ENCODE measurements around the gene UBE2G2.
"Not testable (repeated sequence)": the region's sequence is repeated elsewhere in the genome, so short reads cannot be mapped to it uniquely, and the experiment has no call there.

The UBE2G2 gene

GRCh38 chr21:44838039-44838895 is 36.6 kb upstream of the UBE2G2 start:
- no peaks in the 10 kb centered on the region for H3K36me3 ChIP-seq
- no peaks in the 10 kb centered on the region for H3K9me3 ChIP-seq (replicated peaks in 1 of 11)
- no peaks in the 10 kb centered on the region for H3K27me3 ChIP-seq
- peaks cover 0 to 8% (median 0%) of the 10 kb centered on the region in 11 experiments; a peak in 2 of 22 replicates for H4K20me1 ChIP-seq
- no peak overlapping the region for H3K27ac ChIP-seq
- no peak overlapping the region for H3K9ac ChIP-seq
- no peak overlapping the region for H3K4me2 ChIP-seq
- no peak for TF ChIP-seq Cebpa-rat (IDR thresholded peaks at IDR 0.05)
- H3K4me3 ChIP-seq: no peak overlapping the region
- H3K4me1 ChIP-seq: peaks cover 7 to 18% (median 9%) of the 10 kb centered on the region in 10 experiments; a peak in 18 of 20 replicates

- Histone ChIP-seq H3K27me3 (no peaks in the 10 kb centered on the region), H3K9me3 (replicated peaks in 1 of 11) (no peaks in the 10 kb centered on the region), H3K9ac (no peak overlapping the region), H3K4me3 (no peak overlapping the region), H3K4me2 (no peak overlapping the region), H3K27ac (no peak overlapping the region), H4K20me1 (peaks cover 0 to 8% (median 0%) of the 10 kb centered on the region in 11 experiments; a peak in 2 of 22 replicates), H3K4me1 (peaks cover 7 to 21% (median 12%) of the 10 kb centered on the region in 10 experiments; a peak in 18 of 20 replicates), H3K36me3 (no peaks in the 10 kb centered on the region)
- TF ChIP-seq Cebpa-rat (IDR thresholded peaks at IDR 0.05): no peak
Observed at GRCh38 chr21:44837537-44837936, 35.9 kb upstream of the UBE2G2 start.

GRCh38 chr21:44836666-44837471 is 35.2 kb upstream of the UBE2G2 start:
- Histone ChIP-seq H3K4me2 (peak overlapping the region; percentile 15 to 58 (median 41); a peak in 19 of 22 replicates), H3K4me1 (peaks cover 10 to 23% (median 15%) of the 10 kb centered on the region in 10 experiments), H3K27me3 (no peaks in the 10 kb centered on the region), H3K27ac (no peak overlapping the region), H3K9me3 (replicated peaks in 1 of 11) (no peaks in the 10 kb centered on the region), H3K9ac (no peak overlapping the region; a peak in 1 of 22 replicates), H3K36me3 (no peaks in the 10 kb centered on the region), H3K4me3 (no peak overlapping the region), H4K20me1 (peaks cover 0 to 8% (median 0%) of the 10 kb centered on the region in 11 experiments; a peak in 2 of 22 replicates)
- no peak for TF ChIP-seq Cebpa-rat (IDR thresholded peaks at IDR 0.05)

GRCh38 chr21:44836349-44836665 is 34.7 kb upstream of the UBE2G2 start:
- no peak for TF ChIP-seq Cebpa-rat (IDR thresholded peaks at IDR 0.05)
- no peak overlapping the region for H3K27ac ChIP-seq

GRCh38 chr21:44835647-44835973 is 34.0 kb upstream of the UBE2G2 start:
- Histone ChIP-seq H3K4me1 (peaks cover 17 to 32% (median 23%) of the 10 kb centered on the region in 10 experiments), H3K27me3 (no peaks in the 10 kb centered on the region), H3K27ac (no peak overlapping the region), H3K9me3 (replicated peaks in 1 of 11) (no peaks in the 10 kb centered on the region), H3K4me2 (no peak overlapping the region), H3K4me3 (no peak overlapping the region), H3K9ac (no peak overlapping the region), H4K20me1 (peaks cover 0 to 8% (median 0%) of the 10 kb centered on the region in 11 experiments; a peak in 1 of 22 replicates), H3K36me3 (no peaks in the 10 kb centered on the region)
- TF ChIP-seq Cebpa-rat (IDR thresholded peaks at IDR 0.05): no peak

More at GRCh38 chr21:44836349-44836665, 34.7 kb upstream of the UBE2G2 start:
- Histone ChIP-seq H4K20me1 (peaks cover 0 to 8% (median 0%) of the 10 kb centered on the region in 11 experiments; a peak in 1 of 22 replicates), H3K4me3 (no peak overlapping the region), H3K9me3 (replicated peaks in 1 of 11) (no peaks in the 10 kb centered on the region), H3K36me3 (no peaks in the 10 kb centered on the region), H3K27me3 (no peaks in the 10 kb centered on the region), H3K4me2 (peak overlapping the region; percentile 15 to 58 (median 41); a peak in 18 of 22 replicates), H3K4me1 (peaks cover 15 to 29% (median 21%) of the 10 kb centered on the region in 10 experiments), H3K9ac (no peak overlapping the region)

GRCh38 chr21:44834951-44835646 is 33.5 kb upstream of the UBE2G2 start:
- Histone ChIP-seq H3K4me3 (no peak overlapping the region), H3K27me3 (no peaks in the 10 kb centered on the region), H4K20me1 (peaks cover 0 to 8% (median 0%) of the 10 kb centered on the region in 11 experiments; a peak in 1 of 22 replicates), H3K4me2 (no peak overlapping the region), H3K36me3 (no peaks in the 10 kb centered on the region), H3K27ac (no peak overlapping the region), H3K4me1 (peaks cover 17 to 32% (median 25%) of the 10 kb centered on the region in 10 experiments), H3K9ac (no peak overlapping the region), H3K9me3 (replicated peaks in 1 of 11) (peaks cover 0 to 2% (median 1%) of the 10 kb centered on the region in 11 experiments; a peak in 8 of 22 replicates)
- no peak for TF ChIP-seq Cebpa-rat (IDR thresholded peaks at IDR 0.05)

- Histone ChIP-seq H3K9ac (no peak overlapping the region), H3K27ac (no peak overlapping the region), H3K9me3 (replicated peaks in 1 of 11) (peaks cover 3 to 9% (median 9%) of the 10 kb centered on the region in 11 experiments), H3K27me3 (no peaks in the 10 kb centered on the region), H3K4me1 (peaks cover 17 to 38% (median 28%) of the 10 kb centered on the region in 10 experiments), H3K4me3 (no peak overlapping the region), H3K4me2 (no peak overlapping the region), H3K36me3 (no peaks in the 10 kb centered on the region), H4K20me1 (peaks cover 0 to 8% (median 0%) of the 10 kb centered on the region in 11 experiments; a peak in 1 of 22 replicates)
- no peak for TF ChIP-seq Cebpa-rat (IDR thresholded peaks at IDR 0.05)
Observed at GRCh38 chr21:44834231-44834950, 32.8 kb upstream of the UBE2G2 start.

- Histone ChIP-seq H3K9me3 (replicated peaks in 1 of 11) (peaks cover 10 to 17% (median 16%) of the 10 kb centered on the region in 11 experiments), H3K9ac (no peak overlapping the region), H3K4me2 (no peak overlapping the region), H3K27ac (no peak overlapping the region), H3K4me3 (no peak overlapping the region), H3K4me1 (peaks cover 17 to 41% (median 29%) of the 10 kb centered on the region in 10 experiments), H3K36me3 (no peaks in the 10 kb centered on the region), H3K27me3 (no peaks in the 10 kb centered on the region), H4K20me1 (peaks cover 0 to 8% (median 0%) of the 10 kb centered on the region in 11 experiments; a peak in 1 of 22 replicates)
- no peak for TF ChIP-seq Cebpa-rat (IDR thresholded peaks at IDR 0.05)
Observed at GRCh38 chr21:44833663-44834062, 32.0 kb upstream of the UBE2G2 start.

GRCh38 chr21:44832516-44833255 is 31.1 kb upstream of the UBE2G2 start:
- H3K27ac ChIP-seq, H3K27me3 ChIP-seq, H3K36me3 ChIP-seq, H3K4me3 ChIP-seq, H3K9ac ChIP-seq, H4K20me1 ChIP-seq: not testable (repeated sequence)
- peaks cover 17 to 41% (median 29%) of the 10 kb centered on the region in 10 experiments for H3K4me1 ChIP-seq
- peak overlapping the region in 2 of 11 experiments; percentile 37 to 64; a peak in 4 of 22 replicates for H3K4me2 ChIP-seq
- peaks cover 20 to 26% (median 26%) of the 10 kb centered on the region in 11 experiments for H3K9me3 ChIP-seq (replicated peaks in 1 of 11)
